GM19043 (cell line): ENCODE measurements around the gene RIF1.
A peak's percentile ranks its signal among the peaks of the same experiment; 100 is the strongest.

ENCODE experiments used
- ATAC-seq: cut with Tn5 transposase; IDR thresholded peaks from one replicate; pipeline ENCODE4 v1.9.1; 2021; ENCODE audit warnings: low read depth; ENCODE audit not compliant: unreplicated experiment

RIF1 gene, protein sequence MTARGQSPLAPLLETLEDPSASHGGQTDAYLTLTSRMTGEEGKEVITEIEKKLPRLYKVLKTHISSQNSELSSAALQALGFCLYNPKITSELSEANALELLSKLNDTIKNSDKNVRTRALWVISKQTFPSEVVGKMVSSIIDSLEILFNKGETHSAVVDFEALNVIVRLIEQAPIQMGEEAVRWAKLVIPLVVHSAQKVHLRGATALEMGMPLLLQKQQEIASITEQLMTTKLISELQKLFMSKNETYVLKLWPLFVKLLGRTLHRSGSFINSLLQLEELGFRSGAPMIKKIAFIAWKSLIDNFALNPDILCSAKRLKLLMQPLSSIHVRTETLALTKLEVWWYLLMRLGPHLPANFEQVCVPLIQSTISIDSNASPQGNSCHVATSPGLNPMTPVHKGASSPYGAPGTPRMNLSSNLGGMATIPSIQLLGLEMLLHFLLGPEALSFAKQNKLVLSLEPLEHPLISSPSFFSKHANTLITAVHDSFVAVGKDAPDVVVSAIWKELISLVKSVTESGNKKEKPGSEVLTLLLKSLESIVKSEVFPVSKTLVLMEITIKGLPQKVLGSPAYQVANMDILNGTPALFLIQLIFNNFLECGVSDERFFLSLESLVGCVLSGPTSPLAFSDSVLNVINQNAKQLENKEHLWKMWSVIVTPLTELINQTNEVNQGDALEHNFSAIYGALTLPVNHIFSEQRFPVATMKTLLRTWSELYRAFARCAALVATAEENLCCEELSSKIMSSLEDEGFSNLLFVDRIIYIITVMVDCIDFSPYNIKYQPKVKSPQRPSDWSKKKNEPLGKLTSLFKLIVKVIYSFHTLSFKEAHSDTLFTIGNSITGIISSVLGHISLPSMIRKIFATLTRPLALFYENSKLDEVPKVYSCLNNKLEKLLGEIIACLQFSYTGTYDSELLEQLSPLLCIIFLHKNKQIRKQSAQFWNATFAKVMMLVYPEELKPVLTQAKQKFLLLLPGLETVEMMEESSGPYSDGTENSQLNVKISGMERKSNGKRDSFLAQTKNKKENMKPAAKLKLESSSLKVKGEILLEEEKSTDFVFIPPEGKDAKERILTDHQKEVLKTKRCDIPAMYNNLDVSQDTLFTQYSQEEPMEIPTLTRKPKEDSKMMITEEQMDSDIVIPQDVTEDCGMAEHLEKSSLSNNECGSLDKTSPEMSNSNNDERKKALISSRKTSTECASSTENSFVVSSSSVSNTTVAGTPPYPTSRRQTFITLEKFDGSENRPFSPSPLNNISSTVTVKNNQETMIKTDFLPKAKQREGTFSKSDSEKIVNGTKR (N-terminal part only)

DNA sequence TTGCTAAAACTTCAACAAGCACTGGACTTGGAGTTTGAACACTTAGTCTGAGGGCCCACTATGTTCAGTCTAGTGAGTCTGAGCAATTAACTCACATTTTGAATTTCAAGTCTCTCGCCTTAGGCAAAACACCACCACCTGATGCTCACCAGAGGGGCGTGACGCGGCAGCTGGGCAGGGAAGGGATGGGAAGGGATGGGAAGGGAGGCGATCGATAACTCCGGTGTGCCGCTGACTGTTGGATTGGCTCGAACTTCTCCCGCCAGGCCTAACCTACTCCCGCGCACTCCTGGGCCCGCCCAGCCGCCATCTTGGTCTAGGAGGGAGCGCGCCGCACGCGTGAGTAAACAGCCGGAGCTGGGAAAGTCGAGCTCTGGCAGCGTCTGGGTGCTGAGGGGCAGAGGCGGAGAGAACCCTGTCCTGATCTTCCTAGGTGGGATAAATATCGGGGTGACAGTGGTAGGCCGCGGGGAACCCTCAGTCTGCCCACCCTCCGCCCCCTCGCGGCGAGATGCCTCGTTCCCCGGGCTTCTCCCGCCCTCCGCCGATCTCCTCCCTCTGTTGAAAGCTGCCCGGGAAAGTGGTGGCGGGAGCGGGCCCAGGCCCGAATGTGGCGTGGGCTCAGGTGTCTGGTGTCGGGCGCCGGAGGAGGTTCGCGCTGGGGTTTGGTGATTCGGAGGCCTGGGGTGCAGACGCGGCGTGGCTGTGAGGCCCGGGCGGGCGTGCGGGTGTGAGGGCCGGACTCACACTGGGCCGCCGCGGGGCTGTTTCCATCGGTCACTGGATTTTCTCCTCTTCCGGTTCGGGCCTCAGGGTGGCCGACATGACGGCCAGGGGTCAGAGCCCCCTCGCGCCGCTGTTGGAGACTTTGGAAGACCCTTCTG is at the start of gene RIF1:
Gene RIF1 (plus strand): TSS at position 302 of the 884 bp plus-strand sequence. CDS start 522 bp downstream, at position 824.
- ATAC-seq = peak; percentile 91

DNA sequence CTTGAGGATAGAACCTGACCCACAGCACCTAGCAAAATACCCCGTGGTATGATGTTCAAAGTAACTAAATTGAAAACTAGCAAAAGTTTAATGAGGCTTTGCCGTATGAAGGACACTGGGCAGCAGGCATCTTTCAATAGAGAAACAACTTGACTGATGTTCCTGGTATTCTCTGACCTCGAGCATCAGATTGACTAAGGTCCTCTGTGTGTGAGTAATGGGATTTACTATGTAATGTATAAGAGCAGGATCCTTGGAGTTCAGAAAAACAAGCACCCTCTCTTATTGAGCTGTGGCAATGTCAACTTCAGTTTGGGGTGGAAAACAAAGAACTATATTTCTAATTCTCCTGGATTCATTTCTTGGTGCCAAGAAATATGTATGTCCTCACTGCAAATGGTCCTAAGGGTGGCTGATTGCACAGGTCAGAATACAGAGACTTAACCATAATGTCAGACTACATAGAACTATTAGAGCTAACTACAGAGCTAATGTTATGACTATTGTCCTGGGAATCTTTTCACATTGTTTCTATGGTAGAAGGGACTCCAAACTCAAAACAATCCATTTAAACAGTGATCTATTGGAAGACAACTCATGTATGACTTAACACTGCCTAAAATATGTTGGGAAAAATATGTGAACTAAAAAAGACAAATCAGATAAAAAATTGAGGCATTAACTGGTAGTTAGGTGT is 47.9 kb upstream of the RIF1 start:
- ATAC-seq = no peak

DNA sequence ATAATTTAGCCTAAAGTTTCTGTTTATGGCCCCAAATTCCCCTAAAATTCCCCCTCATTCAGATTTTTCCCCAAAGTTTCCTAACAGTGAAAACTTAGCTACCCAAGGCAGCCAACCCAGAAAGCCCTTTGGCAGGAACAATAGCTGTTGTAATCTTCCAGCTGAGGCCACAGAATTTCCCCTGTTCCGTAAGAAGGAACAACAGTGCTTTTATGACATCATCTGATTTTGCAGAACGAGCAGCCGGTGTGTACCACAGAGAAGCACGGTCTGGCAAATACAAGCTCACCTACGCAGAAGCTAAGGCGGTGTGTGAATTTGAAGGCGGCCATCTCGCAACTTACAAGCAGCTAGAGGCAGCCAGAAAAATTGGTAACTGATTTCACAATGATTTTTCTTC is 46.0 kb upstream of the RIF1 start:
- no peak for ATAC-seq

DNA sequence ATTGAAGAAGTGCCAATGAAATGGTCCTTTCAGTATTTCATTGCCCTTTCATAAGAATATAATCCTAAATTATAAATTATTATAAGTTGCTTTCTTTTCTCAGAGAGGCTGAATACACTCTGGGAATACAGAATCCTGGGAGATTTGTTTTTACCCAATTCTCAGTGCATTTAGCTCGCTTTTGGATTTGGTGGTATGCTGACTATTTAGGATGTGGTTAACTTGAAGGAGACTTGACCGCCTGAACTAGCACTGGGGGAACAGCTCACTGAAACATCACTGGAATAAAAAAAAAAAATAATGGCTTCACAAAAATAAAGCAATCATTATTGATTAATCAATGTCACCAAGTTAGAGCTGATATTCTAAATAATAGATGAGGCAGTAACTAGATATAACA is 42.1 kb upstream of the RIF1 start:
- ATAC-seq = no peak

DNA sequence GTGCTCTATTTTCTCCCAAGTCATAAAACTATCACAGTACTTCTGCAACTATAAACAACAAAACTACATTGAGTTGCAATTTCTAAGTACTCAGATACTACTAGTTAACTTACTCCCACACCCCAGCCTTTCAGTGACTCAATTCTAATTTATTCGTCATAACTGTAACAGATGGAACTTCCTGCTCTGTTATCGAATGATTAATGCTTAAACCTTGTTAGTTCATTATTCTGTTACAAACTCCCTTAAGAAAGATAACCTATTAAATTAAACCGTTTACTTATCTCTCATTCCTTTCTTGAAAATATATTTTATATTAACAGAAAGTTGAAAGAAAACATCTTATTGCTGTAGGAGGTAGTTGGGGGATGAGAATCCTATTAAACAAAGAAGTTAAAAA is 35.3 kb upstream of the RIF1 start:
- peak; percentile 96 for ATAC-seq

DNA sequence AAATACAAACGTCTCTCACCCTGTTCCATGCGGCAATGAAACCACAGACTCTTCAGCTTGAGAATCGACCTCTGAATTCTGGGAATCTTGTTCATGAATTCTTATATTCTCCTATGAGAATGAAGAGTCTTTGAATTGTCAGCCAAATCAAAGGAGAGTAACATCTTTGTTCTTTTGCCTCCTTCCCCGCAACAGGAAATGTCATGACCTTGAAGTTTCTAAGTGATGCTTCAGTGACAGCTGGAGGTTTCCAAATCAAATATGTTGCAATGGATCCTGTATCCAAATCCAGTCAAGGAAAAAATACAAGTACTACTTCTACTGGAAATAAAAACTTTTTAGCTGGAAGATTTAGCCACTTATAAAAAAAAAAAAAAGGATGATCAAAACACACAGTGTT is 30.5 kb upstream of the RIF1 start:
- no peak for ATAC-seq

DNA sequence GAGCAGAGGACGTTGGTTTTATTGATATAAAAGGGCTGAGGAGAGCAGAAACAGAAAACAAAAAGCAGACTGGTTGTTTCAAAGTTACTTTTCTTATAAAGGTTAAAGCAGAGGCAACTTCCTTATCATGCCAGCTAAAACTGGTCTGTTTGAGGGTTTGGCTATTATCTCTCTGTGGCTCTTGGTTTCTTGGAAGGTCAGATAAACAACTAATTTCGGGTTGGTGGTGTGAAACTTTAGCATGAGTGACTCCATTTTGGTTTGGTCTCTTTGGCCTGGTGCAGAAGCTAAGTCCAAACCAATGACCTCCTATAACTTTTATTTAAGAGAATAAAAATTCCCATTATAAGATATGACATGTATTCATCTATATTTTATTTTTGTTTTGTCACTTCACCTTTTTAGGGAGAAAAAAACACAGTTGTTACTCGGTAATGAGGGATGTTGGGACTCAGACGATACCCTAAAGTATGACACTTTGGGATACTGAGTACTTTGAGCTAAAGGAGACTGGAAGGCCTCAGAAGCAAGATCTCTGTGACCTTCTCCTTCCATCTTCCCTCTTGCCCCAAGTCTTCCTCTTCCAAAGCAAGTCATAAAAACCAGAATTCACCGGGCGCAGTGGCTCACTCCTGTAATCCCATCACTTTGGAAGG is 29.0 kb upstream of the RIF1 start:
- ATAC-seq = no peak

DNA sequence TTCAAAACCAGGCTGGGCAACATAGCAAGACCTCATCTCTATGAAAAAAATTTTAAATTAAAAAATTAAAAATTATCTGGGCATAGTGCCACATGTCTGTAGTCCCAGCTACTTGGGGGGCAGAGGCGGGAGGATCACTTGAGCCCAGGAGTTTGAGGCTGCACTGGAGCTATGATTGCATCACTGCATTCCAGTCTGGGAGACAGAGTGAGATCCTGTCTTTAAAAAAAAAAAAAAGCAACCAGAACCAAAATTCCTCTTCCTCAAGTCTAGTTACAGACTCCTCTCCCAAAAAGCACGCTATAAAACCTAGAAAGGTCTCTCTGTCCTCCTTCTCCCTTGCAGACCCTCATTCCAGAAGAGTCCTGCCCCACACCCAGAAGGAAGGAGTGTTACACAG is 28.4 kb upstream of the RIF1 start:
- ATAC-seq = no peak

DNA sequence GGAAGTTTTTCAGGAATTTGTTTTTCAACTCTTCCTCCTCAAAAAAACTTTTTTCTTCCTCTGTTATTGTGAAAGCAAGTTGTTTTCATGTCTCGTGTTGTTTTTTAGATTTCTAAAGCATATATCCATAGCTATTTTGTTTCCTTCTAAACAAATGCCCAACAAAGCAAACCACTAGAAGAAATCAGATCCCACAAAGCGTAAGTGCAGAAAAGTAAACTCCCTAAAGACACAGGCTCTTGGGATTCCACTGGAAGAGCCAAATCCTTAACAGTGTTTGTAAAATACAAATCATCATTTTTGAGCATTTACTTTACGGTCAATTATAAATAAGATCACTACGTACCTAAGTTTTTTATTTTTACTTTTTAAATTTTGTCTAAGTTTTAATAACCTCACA is 21.7 kb upstream of the RIF1 start:
- ATAC-seq = no peak

DNA sequence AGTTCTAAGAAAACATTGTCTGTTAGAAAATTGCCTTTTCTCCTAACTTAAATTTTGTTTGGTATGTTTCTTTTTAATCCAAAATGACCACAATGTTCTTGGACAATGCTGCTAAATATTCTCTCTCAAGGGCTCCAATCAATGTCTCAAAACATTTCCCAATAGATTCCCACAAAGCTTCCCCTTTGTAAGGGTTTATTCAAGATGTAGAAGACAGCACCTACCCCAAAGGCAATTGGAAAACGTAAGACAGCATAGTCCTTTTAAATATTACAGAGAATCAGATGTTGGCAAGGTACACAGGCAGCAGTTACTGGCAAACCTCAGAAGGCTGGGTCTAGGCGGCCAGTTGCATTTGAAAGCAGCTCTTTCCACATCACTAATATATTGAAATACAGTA is 18.3 kb upstream of the RIF1 start:
- ATAC-seq = no peak

DNA sequence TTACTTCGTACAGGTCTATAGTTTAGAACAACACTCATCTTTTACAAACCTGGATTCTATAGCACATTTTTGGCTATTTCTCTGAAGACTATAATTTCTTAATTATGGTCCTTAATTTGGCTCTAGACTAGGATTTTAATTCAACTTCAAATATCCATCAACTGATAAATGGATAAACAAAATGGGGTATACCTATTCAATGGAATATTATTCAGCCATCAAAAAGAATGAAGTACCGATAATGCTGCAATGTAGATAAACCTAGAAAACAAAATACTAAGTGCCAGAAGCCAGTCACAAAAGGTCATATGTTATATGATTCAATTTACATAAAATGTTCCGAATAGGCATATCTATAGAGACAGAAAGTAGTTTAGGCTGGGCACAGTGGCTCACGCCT is 15.2 kb upstream of the RIF1 start:
- ATAC-seq = no peak

DNA sequence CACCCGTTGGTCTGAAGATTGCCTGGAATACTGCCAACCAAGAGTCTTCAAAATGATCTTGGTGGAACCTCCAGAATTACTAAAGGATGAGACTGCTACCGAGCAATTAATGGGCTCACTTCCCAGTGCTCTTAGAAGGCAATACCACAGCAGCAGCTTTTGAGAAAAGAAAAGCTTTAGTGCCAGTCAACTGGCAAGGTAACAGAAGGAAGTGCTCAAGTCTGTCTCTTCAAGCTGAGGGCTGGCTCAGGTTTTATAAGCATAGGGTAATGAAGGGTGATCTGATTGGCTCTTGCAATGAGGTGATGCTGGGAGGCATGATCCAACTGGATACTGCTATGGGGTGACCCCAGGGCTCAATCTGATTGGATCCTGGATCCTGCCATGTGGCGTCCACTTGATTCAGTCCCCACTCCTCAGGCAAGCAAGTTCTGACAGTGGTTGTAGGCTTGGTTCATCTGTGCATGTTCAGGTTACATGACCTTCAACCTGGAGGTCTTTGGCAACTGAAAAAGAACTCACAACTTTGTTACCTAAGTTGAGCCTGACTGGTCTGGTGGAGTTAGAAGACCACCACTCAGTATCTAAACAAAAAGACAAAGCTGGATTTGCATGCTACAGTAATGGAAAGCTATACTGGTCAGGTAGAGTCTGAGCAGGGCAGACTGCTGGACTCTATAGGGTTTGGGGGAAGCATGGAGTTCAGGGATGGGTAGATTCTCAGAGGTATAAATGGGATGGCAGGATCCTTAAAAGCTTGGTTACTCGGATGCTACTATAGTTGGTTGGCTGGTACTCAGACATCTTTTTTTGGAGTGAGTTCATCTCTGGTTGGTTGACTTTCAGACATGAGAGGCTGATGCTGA is 14.0 kb upstream of the RIF1 start:
- ATAC-seq = no peak

DNA sequence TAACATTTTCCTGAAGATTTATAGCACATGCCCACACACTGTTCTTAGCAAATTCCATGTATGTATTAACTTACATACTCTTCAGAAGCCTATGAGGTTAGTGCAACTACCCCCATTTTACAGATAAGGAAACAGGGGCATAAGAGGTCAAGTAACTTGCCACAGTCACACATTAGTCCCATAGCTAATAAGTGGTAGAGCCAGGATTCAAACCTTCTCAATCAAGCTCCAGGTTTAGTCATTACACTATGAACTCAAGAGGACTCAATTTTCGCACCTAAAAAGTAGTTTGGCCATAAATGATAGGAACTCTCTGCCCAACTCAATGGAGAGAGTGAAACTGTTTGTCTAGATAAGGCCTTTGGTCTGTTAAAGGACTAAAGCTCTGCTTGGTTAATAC is 9.7 kb upstream of the RIF1 start:
- no peak for ATAC-seq

DNA sequence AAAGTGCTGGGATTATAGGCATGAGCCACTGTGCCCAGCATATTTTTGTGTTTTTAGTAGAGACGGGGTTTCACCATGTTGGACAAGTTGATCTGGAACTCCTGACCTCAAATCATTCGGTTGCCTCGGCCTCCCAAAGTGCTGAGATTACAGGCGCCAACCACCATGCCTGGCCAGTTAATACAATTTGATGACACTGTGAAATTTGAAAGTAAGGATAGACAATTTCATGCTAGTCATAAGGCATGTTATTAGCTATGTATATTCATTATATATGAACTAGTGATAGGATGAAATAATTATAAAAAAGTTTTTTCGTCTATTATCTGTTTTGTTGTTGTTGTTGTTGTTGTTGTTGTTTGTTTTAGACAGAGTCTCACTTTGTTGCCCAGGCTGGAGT is 8.6 kb upstream of the RIF1 start:
- no peak for ATAC-seq

DNA sequence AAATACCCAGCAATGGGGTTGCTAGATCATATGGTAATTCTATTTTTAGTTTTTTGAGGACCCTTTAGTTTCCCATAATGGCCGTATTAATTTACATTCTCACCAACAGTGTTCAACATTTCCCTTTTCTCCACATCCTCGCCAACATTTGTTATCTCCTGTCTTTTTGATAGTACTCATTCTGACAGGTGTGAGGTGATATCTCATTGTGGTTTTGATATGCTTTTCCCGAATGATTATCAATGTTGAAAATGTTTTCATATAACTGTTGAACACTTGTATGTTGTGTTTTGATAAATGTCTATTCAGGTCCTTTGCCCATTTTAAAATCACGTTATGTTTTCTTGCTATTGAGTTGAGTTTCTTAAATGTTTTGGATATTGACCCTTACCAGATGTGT is 5.8 kb upstream of the RIF1 start:
- no peak for ATAC-seq

DNA sequence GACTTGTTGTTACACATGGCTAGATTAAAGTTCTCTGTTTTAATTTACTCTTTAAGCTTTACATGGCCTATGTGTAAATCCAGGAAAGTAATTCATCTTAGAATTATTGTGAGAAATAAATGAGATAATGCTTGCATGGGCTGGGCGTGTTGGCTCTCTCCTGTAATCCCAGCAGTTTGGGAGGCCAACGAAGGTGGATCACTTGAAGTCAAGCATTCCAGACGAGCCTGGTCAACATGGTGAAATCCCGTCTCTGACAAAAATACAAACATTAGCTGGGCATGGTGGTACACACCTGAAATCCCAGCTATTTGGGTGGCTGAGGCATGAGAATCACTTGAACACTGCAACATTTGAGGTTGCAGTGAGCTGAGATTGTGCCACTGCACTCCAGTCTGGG is 4.3 kb upstream of the RIF1 start:
- ATAC-seq = no peak

DNA sequence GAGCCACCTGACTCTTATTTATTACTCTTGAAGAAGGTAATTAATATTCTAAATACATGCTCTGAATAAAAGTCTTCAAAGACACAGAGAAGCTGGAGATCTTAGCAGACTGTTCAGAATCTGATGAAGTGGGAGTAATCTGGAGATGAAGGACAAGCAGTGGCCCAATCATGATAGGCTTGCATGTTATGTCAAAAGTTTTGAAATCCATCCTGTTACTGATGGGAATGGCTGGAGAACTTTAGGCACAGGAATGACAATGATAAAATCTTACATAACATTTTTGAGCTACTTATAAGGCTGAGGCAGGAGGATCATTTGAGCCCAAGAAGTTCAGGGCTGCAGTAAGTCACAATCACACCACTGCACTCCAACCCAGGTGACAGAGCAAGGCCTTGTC is 2.4 kb upstream of the RIF1 start:
- no peak for ATAC-seq
